HG03045 (cell line): ENCODE results near the gene N4BP2.
"Not testable (repeated sequence)": the region's sequence is repeated elsewhere in the genome, so short reads cannot be mapped to it uniquely, and the experiment has no call there.

Source experiments
- ATAC-seq: cut with Tn5 transposase; IDR thresholded peaks from one replicate; pipeline ENCODE4 v1.9.1; 2021; ENCODE audit warnings: mild to moderate bottlenecking, moderate library complexity; ENCODE audit not compliant: unreplicated experiment

N4BP2 gene

DNA sequence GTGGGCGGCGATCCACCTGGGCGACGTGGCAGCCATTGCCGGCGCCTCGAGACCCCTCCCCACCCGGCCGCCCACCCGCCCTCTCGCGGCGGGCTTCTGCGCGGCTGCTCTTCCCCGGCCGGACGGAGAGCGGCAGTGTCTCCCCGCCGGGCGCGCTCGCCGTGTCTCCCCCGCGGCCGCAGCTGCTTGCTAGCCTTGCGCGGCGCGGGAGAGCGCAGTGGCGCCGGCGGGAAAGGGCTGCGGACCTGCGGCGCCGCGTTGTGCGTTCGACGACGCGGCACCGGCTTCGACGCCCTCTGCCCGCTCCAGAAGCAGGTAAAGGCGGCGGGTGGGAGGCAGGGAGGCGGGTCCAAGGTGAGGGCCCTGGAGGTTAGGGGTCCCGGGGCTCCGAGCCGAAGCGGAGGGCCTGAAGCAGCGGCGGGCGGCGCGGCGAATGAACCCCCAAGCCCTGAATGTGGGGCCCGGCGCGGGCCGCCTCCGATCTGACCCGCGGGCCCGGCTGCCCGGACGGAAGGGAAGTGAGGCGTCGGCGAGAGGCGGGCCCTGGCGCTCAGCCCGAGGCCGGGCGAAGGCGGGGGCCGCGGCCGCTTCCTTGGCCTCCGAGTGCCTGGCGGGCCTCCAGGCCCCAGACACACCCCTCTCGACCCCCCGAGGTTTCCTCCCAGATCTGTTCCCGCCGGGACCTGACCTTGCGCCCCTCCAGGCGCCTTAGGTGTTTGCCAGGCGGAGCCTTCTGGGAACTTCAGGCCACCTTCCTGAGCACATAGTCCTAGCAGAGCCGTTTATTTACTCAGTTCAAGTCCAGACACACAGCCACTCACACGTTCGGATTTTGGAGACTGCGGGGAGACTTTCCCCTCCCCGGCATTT, at the start of gene N4BP2:
Gene N4BP2, plus strand, starts transcription at position 135 of the 870 bp plus-strand sequence. CDS start 40,491 bp downstream, outside the sequence.
- ATAC-seq, result peak; percentile 60

- no peak for ATAC-seq
Observed at GRCh38 chr4:40016007-40016406, 40.6 kb upstream of the N4BP2 start.

GRCh38 chr4:40020221-40020620, 36.4 kb upstream of the N4BP2 start:
- ATAC-seq, result no peak

DNA sequence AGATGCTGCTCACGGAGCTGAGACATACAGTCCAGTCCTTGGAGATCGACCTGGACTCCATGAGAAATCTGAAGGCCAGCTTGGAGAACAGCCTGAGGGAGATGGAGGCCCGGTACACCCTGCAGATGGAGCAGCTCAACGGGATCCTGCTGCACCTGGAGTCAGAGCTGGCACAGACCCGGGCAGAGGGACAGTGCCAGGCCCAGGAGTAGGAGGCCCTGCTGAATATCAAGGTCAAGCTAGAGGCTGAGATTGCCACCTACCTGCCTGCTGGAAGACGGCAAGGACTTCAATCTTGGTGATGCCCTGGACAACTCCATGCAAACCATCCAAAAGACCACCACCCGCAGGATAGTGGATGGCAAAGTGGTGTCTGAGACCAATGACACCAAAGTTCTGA, 35.5 kb upstream of the N4BP2 start:
- ATAC-seq, result not testable (repeated sequence)

- ATAC-seq, result not testable (repeated sequence)
Observed at GRCh38 chr4:40024049-40024448, 32.6 kb upstream of the N4BP2 start.

- no peak for ATAC-seq
Observed at GRCh38 chr4:40032785-40033184, 23.9 kb upstream of the N4BP2 start.

DNA sequence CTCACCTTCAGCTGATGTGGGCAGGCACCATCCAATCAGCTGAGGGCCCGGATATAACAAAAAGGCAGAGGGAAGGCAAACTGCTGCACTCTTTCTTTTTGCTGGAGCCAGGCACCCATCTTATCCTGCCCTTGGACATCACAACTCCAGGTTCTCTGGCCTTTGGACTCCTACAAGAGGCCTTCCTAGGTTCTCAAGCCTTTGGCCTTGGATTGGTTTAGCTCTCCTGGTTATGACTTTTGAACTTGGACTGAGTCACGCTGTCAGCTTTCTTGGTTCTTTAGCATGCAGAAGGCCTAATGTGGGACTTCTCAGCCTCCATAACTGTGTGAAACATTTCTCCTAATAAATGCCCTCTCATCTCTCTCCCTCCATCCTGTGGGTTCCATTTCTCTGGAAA, 23.0 kb upstream of the N4BP2 start:
- no peak for ATAC-seq

GRCh38 chr4:40038977-40039376, 17.7 kb upstream of the N4BP2 start:
- ATAC-seq, result no peak

DNA sequence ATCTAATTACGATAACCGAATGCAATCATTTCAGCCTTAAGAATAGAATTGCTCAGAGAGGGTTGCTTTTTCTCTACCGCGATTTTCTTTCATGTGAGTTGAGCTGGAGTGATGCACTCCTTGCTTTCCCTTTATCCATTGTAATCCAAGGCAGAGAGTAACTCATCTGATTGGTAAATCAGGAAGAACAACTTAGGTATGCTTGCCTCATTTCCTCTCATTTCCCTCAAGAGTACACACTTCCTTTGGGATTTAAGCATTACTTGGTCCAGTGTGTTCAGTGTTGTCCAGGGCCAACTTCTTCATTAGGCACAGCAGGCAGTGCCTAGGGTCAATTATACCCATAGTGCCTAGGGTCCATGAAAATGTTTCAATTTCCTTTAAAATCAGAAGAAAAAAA, 15.7 kb upstream of the N4BP2 start:
- ATAC-seq, result no peak

DNA sequence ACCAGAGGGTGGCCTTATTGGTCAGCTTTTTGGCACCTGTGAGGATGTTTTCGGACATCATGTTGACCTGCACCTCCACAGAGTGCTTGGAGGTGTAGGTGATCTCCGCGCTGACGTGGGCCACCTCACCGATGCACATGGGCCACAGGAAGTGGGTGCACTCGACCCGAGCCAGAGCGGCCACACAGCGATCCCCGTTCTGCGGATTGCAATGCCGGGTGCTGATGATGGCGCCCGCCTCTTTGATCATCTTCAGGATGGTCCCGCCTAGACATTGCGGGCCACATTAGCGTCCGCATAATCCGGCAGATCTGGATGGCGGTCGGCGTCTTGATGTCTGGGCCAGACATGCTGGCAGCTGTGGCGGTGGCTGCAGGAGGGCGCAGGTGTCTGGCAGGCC, 12.9 kb upstream of the N4BP2 start:
- no peak for ATAC-seq

DNA sequence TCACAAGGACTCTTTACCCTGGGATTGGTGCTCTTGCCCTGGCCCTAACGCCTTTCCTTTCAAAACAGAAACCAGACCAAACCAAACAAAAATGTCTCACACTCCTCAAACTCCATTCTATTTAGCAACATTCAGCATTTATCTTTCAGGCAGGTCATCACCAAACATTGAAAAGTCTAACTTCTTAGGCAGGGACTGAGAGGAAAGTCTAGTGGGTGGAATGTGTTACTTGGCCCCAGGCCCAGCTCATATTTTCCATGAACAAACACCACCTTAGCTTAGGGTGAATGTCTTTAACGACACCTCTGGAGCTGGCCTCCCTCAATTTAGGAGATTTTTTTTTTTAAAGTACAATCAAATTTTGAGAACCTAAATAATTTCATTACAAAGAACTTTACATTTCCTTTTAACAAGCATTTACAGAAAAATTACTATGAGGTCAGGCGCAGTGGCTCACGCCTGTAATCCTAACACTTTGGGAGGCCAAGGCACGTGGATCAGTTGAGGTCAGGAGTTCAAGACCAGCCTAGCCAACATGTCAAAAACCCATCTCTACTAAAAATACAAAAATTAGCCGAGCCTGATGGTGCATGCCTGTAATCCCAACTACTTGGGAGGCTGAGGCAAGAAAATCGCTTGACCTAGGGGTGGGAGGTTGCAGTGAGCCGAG, 10.2 kb upstream of the N4BP2 start:
- ATAC-seq, result no peak

- no peak for ATAC-seq
Observed at GRCh38 chr4:40053161-40053560, 3.5 kb upstream of the N4BP2 start.

GRCh38 chr4:40055511-40055862, 1.2 kb upstream of the N4BP2 start:
- ATAC-seq, result no peak

- ATAC-seq, result peak; percentile 27
Observed at GRCh38 chr4:40055863-40056715, 561 bp upstream of the N4BP2 start.

DNA sequence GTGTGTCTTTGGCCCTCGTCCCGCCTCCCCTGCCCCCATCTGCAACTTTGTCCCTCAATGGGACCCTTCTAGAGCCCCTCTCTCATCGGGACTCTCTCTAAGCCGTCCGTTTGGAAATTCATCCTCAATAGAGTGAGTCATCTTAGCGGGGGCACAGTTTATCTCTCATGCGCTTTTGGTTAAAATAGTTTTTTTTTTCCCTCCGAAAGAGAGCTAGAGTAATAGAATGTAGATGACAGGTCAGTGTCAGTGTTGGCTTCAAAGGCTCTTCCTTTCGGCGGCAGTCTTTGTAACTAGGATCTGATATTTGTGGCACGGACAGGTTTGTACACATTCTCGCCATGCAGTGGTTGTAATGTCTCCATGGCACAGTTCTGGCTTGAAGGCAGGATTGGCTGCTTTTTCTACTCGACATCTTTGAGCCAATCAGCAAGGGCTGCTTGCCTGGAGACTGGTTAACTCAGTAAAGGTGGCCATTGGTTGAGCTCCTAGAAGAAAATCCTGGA, 989 bp downstream of the N4BP2 start:
- ATAC-seq, result peak; percentile 62

DNA sequence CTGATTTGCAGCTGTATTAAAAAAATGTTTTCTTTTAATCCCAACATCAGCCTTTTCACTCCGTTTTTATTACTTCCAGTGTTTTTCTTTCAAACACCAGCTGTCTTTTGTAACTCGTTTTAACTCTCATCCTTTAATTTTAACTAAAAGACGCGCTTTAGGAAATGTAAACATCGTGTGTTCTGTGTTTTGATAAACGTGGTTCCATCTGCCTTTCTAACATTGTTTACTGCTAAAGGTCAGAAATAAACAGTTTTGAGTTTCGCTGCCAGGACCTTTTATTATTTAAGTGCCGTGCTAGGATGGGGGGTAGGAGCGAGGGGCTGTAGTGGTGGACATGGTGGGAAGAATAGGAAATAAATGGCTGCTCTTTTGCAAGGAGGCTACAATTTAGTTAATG, 1.5 kb downstream of the N4BP2 start:
- no peak for ATAC-seq

GRCh38 chr4:40058854-40059253, 2.2 kb downstream of the N4BP2 start:
- ATAC-seq, result no peak

GRCh38 chr4:40059362-40059761, 2.7 kb downstream of the N4BP2 start:
- ATAC-seq, result no peak

DNA sequence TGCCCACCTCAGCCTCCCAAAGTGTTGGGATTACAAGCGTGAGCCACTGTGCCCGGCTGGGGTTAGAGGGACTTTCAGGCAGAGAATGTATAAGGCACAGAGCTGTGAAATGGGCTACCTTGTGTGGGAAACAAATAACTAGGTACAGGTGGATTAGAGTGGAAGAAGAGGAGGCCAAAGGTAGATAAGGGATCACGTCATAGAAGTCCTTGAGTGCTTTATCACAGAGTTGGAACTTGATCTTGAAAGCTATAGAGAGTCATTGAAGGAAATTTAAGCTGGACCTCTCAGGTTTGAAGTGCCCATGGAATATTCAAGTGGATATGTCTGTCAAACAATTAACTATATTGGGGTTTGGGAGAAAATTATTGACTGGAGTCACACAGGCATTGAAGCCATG, 8.4 kb downstream of the N4BP2 start:
- ATAC-seq, result no peak

GRCh38 chr4:40066651-40067050, 10.0 kb downstream of the N4BP2 start:
- no peak for ATAC-seq

DNA sequence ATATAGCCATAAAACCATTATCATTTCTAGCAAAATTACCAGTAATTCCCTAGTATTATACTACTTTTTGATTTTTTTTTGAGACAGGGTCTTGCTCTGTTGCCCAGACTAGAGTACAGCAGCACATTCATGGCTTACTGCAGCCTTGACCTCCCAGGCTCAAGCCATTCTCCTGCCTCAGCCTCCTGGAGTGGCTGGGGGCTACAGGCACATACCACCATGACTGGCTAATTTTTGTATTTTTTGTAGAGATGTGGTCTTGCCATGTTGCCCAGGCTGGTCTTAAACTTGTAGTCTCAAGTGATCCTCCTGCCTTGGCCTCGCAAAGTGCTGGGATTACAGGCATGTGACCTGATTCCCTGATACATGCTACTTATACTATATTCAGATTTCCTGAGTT, 13.7 kb downstream of the N4BP2 start:
- no peak for ATAC-seq
